Upper lobe of left lung (tissue), 4 donors: Measurements from ENCODE around the gene FKBP2.

Experiments used
- CTCF ChIP-seq, 6 experiments: fragments of 450-650 bp in 4 of 6; fragments of 200-600 bp in 2 of 6; sonication (generic) in 2 of 6; IDR thresholded peaks; one replicate each; pipeline ENCODE4 v1.5.1; 2016 to 2019; ENCODE audit warnings: antibody characterized with exemption in 6 of 6
- POLR2A ChIP-seq, 4 donors: fragments of 450-650 bp; IDR thresholded peaks; one replicate each; pipeline ENCODE4 v1.5.1; 2016 to 2017; ENCODE audit warnings: antibody characterized with exemption in 4 of 4, mild to moderate bottlenecking in 2 of 4
- POLR2AphosphoS5 ChIP-seq, 2 donors: sonication (generic); formaldehyde crosslinking; IDR thresholded peaks; one replicate each; pipeline ENCODE4 v1.5.1; 2017; ENCODE audit warnings: antibody characterized with exemption in 2 of 2

- TF ChIP-seq POLR2A (IDR thresholded peaks at IDR 0.05) = no peak
- no peak for TF ChIP-seq CTCF (IDR thresholded peaks at IDR 0.05)
- no peak for TF ChIP-seq POLR2AphosphoS5 (IDR thresholded peaks at IDR 0.05)
Measured at GRCh38 chr11:64238076-64238475, 2.8 kb upstream of the FKBP2 start.
